ENCODE data around the gene TRABD2B. TPM values are rescaled to one million over a fixed set of nuclear protein-coding genes. Genes with fewer than 3 reads are reported as not detected.

The TRABD2B gene
- total and polyA plus RNA-seq, 2 of the 13 experiments (the other 11 are each of a cell fraction or from before 2014, with no cell fraction given) = 0.04 TPM; not detected in 1

DNA sequence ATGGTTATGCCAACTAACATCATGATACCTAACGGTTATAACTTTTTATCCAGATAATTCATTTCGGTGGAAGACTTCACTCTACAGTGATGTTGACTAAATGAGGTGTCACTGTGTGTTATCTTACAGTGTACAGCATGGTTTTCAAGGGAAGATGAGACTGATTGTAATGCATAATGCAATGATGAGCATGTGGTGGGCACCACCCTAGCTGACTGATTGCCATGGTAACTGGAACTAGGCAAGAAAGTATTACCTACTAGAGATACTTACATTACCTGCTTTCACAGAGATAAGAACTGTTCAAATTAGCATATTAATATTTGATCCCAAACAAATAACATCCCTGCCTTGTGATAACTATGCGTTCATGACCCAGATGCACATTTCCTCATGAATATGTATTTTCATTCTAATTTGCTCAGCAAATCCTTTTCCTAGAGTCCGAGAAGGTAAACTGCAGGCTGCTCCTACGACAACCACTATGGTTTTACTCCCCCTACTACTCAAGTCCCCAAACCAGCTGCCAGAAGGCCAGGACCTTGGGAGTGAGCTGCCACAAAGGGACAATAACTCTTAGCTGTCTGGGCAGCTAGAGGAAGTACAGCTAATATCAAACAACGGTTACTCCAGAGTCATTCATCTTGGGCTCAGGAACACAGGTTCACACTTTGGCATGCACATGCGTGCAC, 29.2 kb downstream of the TRABD2B start (continued):
- TF ChIP-seq ZNF337 (CRISPR knock-in tag; IDR thresholded peaks at IDR 0.05; ENCODE audit: borderline replicate concordance, low read depth) = no peak

DNA sequence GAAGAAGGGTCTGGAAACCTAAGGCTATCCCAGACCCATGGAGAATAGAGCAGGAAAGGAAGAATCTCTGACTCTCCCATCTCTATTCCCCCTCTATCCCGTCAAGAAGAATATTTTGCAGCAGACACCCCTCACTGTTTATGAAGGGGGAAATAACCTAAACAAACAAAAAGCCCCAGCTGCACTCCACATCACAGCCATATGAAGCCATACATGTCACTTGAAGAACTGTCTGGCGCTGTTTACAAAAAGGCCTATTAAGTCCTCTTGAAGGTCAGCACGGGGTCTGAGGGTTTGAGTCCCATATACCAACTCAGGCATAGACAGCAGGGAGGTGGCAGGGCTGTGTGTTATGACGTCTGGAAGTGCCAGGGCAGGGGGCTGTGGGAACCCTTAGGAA, 31.4 kb downstream of the TRABD2B start:
- POLR2A ChIA-PET = no interaction called here
- H4K20me1 ChIP-seq (ENCODE audit: insufficient read depth, low read length) = no peaks in the 10 kb centered on the region
- FAIRE-seq (no peak), DNase-seq (ENCODE audit: low spot score) (no peak), ATAC-seq (no peak)
- no TSS peak for BruUV-seq (replicated peaks)
- H3K79me2 ChIP-seq (ENCODE audit: insufficient read depth, low read length) = no peaks in the 10 kb centered on the region
- CTCF ChIA-PET (ENCODE audit: low intra/inter-chr PET ratio, low total read pairs) = no interaction called here
- in situ Hi-C loops (cut with HindIII; ENCODE audit: extremely low pct_ligation_motif_present, low pct_unique_long_range_greater_than_20kb) (no loop called here), intact Hi-C loops (cut with micrococcal nuclease; ENCODE audit: unreplicated experiment) (no loop called here)
- H2AFZ ChIP-seq (ENCODE audit: low read length) = no peak overlapping the region
- no peak overlapping the region for H3K4me3 ChIP-seq (replicated peaks in 1 of 3; ENCODE audit: insufficient read depth in 1 of 3, low read depth in 2 of 3, low read length in 3 of 3)
- no peaks in the 10 kb centered on the region for H3K36me3 ChIP-seq (replicated peaks in 1 of 2; ENCODE audit: control insufficient read depth in 1 of 2, insufficient read depth in 2 of 2, low read length in 2 of 2)
- H3K27me3 ChIP-seq (ENCODE audit: control insufficient read depth in 1 of 2, insufficient read depth in 2 of 2, low read length in 2 of 2) = no peaks in the 10 kb centered on the region; a peak in 1 of 5 replicates
- peaks cover 29% of the 10 kb centered on the region for H3K4me1 ChIP-seq (ENCODE audit: insufficient read depth, low read length)
- H3K27ac ChIP-seq (ENCODE audit: extremely low read length, insufficient read depth, low read length) = no peak overlapping the region
- H3K9ac ChIP-seq (ENCODE audit: insufficient read depth, low read depth, low read length) = no peak overlapping the region
- 69% methylated on average over 4 of the region's 4 CpGs for WGBS (ENCODE audit: low lambda C conversion rate)
- no peak overlapping the region for H3K4me2 ChIP-seq (ENCODE audit: low read depth, low read length)
- H3K9me3 ChIP-seq (ENCODE audit: low read length) = no peaks in the 10 kb centered on the region
- TF ChIP-seq, protein P1, sequence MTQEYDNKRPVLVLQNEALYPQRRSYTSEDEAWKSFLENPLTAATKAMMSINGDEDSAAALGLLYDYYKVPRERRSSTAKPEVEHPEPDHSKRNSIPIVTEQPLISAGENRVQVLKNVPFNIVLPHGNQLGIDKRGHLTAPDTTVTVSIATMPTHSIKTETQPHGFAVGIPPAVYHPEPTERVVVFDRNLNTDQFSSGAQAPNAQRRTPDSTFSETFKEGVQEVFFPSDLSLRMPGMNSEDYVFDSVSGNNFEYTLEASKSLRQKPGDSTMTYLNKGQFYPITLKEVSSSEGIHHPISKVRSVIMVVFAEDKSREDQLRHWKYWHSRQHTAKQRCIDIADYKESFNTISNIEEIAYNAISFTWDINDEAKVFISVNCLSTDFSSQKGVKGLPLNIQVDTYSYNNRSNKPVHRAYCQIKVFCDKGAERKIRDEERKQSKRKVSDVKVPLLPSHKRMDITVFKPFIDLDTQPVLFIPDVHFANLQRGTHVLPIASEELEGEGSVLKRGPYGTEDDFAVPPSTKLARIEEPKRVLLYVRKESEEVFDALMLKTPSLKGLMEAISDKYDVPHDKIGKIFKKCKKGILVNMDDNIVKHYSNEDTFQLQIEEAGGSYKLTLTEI (CRISPR knock-in tag; conservative IDR thresholded peaks at IDR 0.05) = no peak
- no peak for TF ChIP-seq ZNF589 (CRISPR knock-in tag; conservative IDR thresholded peaks at IDR 0.05)
- TF ChIP-seq RELA (CRISPR knock-in tag; IDR thresholded peaks at IDR 0.05) = no peak
- no peak for TF ChIP-seq ZNF362 (CRISPR knock-in tag; IDR thresholded peaks at IDR 0.05; ENCODE audit: borderline replicate concordance)
- no peak for TF ChIP-seq JUNB (CRISPR knock-in tag; IDR thresholded peaks at IDR 0.05; ENCODE audit: borderline replicate concordance)
- no peak for TF ChIP-seq PAWR (CRISPR knock-in tag; IDR thresholded peaks at IDR 0.05; ENCODE audit: borderline replicate concordance)
- no peak for TF ChIP-seq FLYWCH1 (CRISPR knock-in tag; IDR thresholded peaks at IDR 0.05)
- TF ChIP-seq, protein P2, sequence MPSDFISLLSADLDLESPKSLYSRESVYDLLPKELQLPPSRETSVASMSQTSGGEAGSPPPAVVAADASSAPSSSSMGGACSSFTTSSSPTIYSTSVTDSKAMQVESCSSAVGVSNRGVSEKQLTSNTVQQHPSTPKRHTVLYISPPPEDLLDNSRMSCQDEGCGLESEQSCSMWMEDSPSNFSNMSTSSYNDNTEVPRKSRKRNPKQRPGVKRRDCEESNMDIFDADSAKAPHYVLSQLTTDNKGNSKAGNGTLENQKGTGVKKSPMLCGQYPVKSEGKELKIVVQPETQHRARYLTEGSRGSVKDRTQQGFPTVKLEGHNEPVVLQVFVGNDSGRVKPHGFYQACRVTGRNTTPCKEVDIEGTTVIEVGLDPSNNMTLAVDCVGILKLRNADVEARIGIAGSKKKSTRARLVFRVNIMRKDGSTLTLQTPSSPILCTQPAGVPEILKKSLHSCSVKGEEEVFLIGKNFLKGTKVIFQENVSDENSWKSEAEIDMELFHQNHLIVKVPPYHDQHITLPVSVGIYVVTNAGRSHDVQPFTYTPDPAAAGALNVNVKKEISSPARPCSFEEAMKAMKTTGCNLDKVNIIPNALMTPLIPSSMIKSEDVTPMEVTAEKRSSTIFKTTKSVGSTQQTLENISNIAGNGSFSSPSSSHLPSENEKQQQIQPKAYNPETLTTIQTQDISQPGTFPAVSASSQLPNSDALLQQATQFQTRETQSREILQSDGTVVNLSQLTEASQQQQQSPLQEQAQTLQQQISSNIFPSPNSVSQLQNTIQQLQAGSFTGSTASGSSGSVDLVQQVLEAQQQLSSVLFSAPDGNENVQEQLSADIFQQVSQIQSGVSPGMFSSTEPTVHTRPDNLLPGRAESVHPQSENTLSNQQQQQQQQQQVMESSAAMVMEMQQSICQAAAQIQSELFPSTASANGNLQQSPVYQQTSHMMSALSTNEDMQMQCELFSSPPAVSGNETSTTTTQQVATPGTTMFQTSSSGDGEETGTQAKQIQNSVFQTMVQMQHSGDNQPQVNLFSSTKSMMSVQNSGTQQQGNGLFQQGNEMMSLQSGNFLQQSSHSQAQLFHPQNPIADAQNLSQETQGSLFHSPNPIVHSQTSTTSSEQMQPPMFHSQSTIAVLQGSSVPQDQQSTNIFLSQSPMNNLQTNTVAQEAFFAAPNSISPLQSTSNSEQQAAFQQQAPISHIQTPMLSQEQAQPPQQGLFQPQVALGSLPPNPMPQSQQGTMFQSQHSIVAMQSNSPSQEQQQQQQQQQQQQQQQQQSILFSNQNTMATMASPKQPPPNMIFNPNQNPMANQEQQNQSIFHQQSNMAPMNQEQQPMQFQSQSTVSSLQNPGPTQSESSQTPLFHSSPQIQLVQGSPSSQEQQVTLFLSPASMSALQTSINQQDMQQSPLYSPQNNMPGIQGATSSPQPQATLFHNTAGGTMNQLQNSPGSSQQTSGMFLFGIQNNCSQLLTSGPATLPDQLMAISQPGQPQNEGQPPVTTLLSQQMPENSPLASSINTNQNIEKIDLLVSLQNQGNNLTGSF (CRISPR knock-in tag; IDR thresholded peaks at IDR 0.05) = no peak
